ENCODE data around the gene MKNK2.

GRCh38 chr19:2011169-2011568 lies 39.9 kb downstream of the MKNK2 start:
- no peak for TF ChIP-seq POLR2A (IDR thresholded peaks at IDR 0.05)
- TF ChIP-seq, protein P1, sequence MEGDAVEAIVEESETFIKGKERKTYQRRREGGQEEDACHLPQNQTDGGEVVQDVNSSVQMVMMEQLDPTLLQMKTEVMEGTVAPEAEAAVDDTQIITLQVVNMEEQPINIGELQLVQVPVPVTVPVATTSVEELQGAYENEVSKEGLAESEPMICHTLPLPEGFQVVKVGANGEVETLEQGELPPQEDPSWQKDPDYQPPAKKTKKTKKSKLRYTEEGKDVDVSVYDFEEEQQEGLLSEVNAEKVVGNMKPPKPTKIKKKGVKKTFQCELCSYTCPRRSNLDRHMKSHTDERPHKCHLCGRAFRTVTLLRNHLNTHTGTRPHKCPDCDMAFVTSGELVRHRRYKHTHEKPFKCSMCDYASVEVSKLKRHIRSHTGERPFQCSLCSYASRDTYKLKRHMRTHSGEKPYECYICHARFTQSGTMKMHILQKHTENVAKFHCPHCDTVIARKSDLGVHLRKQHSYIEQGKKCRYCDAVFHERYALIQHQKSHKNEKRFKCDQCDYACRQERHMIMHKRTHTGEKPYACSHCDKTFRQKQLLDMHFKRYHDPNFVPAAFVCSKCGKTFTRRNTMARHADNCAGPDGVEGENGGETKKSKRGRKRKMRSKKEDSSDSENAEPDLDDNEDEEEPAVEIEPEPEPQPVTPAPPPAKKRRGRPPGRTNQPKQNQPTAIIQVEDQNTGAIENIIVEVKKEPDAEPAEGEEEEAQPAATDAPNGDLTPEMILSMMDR (IDR thresholded peaks at IDR 0.05) = no peak

Data from right lobe of liver (tissue), 4 donors.